Cardiac muscle cell (in vitro differentiated cells and primary cell): ENCODE results near the gene AAMDC. TPM values are rescaled to one million over a fixed set of nuclear protein-coding genes. Genes with fewer than 3 reads are reported as not detected.
A peak's percentile ranks its signal among the peaks of the same experiment; 100 is the strongest.

Source experiments
- DNase-seq, 2 donors: peaks; one replicate each; pipeline versions ENCODE4 v3.0.0 to v3.0.0-alpha.2; 2010 to 2017; ENCODE audit warnings: low read depth in 1 of 2, low spot score in 1 of 2
- H3K27ac ChIP-seq: fragments of 200-600 bp; sonication (generic); 2 replicates; pipeline ENCODE4 v1.5.1; 2016
- H3K27me3 ChIP-seq: fragments of 200-600 bp; sonication (generic); 2 replicates; pipeline ENCODE4 v1.6.0; 2016; ENCODE audit warnings: control low read depth
- H3K36me3 ChIP-seq: fragments of 200-600 bp; sonication (generic); 2 replicates; pipeline ENCODE4 v1.5.1; 2016; ENCODE audit warnings: control low read depth
- H3K4me1 ChIP-seq: fragments of 200-600 bp; sonication (generic); 2 replicates; pipeline ENCODE4 v1.8.1; 2017; ENCODE audit warnings: low read depth, mild to moderate bottlenecking, mixed run types
- H3K4me3 ChIP-seq: fragments of 200-600 bp; sonication (generic); 2 replicates; pipeline ENCODE4 v1.5.1; 2016; ENCODE audit warnings: mild to moderate bottlenecking
- H3K9me3 ChIP-seq: fragments of 200-600 bp; sonication (generic); 2 replicates; pipeline ENCODE4 v1.5.1; 2017; ENCODE audit warnings: low read depth, mild to moderate bottlenecking, control low read depth
- polyA plus RNA-seq: library from polyadenylated mRNA; unstranded; fragments of >200 nt; fragmentation: Nextera tagmentation; extraction: Ambion mirVana; gene quantifications from 2 replicates; pipeline ENCODE4 v1.2.1, GENCODE V29; 2016
- total RNA-seq: library from RNA; depleted of rRNA; stranded (reverse); fragments of >200 nt; gene quantifications from 2 replicates; pipeline ENCODE4 v1.2.3, GENCODE V29; 2016
- TF ChIP-seq, protein P1 (sequence below): IDR thresholded peaks from 2 replicates; pipeline ENCODE4 v1.5.1; 2012; ENCODE audit warnings: low read depth, mild to moderate bottlenecking, low read length

Gene AAMDC
- total and polyA plus RNA-seq, 2 experiments from 2014 or later, result 74.5 to 157 TPM

DNA sequence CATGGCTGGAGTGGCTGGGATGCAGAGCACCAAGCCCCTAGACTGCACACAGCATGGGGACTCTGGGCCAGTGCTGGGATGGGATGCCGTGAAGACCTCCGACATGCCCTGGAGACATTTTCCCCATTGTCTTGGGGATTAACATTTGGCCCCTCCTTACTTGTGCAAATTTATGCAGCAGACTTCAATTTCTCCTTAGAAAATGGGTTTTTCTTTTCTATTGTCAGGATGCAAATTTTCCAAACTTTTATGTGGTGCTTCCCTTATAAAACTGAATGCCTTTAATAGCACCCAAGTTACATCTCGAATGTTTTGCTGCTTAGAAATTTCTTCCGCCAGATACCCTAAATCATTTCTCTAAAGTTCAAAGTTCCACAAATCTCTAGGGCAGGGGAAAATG, 29.6 kb upstream of the AAMDC start:
- TF ChIP-seq, protein P1, sequence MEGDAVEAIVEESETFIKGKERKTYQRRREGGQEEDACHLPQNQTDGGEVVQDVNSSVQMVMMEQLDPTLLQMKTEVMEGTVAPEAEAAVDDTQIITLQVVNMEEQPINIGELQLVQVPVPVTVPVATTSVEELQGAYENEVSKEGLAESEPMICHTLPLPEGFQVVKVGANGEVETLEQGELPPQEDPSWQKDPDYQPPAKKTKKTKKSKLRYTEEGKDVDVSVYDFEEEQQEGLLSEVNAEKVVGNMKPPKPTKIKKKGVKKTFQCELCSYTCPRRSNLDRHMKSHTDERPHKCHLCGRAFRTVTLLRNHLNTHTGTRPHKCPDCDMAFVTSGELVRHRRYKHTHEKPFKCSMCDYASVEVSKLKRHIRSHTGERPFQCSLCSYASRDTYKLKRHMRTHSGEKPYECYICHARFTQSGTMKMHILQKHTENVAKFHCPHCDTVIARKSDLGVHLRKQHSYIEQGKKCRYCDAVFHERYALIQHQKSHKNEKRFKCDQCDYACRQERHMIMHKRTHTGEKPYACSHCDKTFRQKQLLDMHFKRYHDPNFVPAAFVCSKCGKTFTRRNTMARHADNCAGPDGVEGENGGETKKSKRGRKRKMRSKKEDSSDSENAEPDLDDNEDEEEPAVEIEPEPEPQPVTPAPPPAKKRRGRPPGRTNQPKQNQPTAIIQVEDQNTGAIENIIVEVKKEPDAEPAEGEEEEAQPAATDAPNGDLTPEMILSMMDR, result no peak
- H3K27me3 ChIP-seq, result no peaks in the 10 kb centered on the region
- H3K4me1 ChIP-seq, result peaks cover 7% of the 10 kb centered on the region
- H3K9me3 ChIP-seq, result no peaks in the 10 kb centered on the region
- no peak overlapping the region for H3K27ac ChIP-seq
- DNase-seq, result no peak
- H3K4me3 ChIP-seq, result no peak overlapping the region
- no peaks in the 10 kb centered on the region for H3K36me3 ChIP-seq

- Histone ChIP-seq H3K27me3 (no peaks in the 10 kb centered on the region), H3K36me3 (no peaks in the 10 kb centered on the region), H3K4me3 (no peak overlapping the region), H3K9me3 (no peaks in the 10 kb centered on the region), H3K27ac (no peak overlapping the region), H3K4me1 (peaks cover under 1% of the 10 kb centered on the region)
- no peak for DNase-seq
- TF ChIP-seq, protein P1, result no peak
Observed at GRCh38 chr11:77793972-77794371, 27.0 kb upstream of the AAMDC start.

DNA sequence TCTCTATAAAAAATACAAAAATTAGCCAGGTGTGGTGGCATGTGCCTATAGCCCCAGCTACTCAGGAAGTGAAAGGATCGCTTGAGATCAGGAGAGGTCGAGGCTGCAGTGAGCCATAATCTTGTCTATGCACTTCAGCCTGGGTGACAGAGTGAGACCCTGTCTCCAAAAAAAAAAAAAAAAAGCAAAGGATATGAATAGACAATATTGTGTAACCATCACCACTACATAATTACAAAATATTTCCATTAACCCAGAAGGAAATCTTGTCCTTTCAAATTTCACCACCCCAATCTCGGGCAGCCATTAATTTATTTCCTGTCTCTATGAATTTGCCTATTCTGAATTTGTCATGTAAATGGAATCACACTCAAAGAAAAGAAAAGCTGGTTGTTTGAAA, 21.6 kb upstream of the AAMDC start:
- peak in 1 of 2 donors; percentile 34 for DNase-seq
- H3K27ac ChIP-seq, result no peak overlapping the region
- H3K4me3 ChIP-seq, result no peak overlapping the region
- H3K36me3 ChIP-seq, result no peaks in the 10 kb centered on the region
- H3K4me1 ChIP-seq, result no peaks in the 10 kb centered on the region
- H3K9me3 ChIP-seq, result no peaks in the 10 kb centered on the region
- H3K27me3 ChIP-seq, result no peaks in the 10 kb centered on the region
- TF ChIP-seq, protein P1, result no peak

- no peaks in the 10 kb centered on the region for H3K36me3 ChIP-seq
- no peaks in the 10 kb centered on the region for H3K9me3 ChIP-seq
- TF ChIP-seq, protein P1, result no peak
- no peaks in the 10 kb centered on the region for H3K4me1 ChIP-seq
- no peak overlapping the region for H3K4me3 ChIP-seq
- H3K27ac ChIP-seq, result no peak overlapping the region
- no peaks in the 10 kb centered on the region for H3K27me3 ChIP-seq
- no peak for DNase-seq
Observed at GRCh38 chr11:77800449-77800848, 20.5 kb upstream of the AAMDC start.

DNA sequence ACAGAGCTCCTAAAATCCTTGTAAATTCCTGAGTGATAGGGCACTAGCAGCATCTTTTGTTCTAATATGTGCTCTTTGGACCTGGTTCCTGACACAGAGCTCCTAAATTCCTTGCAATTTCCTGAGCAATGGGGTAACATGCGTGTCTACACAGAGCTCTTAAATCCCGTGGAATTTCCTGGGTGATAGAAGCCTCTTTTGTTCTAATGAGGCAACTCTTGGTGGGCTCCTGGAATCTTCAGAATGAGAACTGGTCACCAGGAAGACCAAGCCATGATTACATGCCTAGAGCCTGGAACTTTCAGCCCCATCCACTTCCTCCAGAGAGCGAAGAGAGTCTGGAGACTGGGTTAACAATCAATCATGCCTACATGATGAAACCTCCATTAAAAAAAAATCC, 19.5 kb upstream of the AAMDC start:
- no peak overlapping the region for H3K27ac ChIP-seq
- TF ChIP-seq, protein P1, result no peak
- H3K4me3 ChIP-seq, result no peak overlapping the region
- H3K27me3 ChIP-seq, result no peaks in the 10 kb centered on the region
- no peaks in the 10 kb centered on the region for H3K4me1 ChIP-seq
- no peaks in the 10 kb centered on the region for H3K36me3 ChIP-seq
- H3K9me3 ChIP-seq, result no peaks in the 10 kb centered on the region
- DNase-seq, result peak in 1 of 2 donors; percentile 10

DNA sequence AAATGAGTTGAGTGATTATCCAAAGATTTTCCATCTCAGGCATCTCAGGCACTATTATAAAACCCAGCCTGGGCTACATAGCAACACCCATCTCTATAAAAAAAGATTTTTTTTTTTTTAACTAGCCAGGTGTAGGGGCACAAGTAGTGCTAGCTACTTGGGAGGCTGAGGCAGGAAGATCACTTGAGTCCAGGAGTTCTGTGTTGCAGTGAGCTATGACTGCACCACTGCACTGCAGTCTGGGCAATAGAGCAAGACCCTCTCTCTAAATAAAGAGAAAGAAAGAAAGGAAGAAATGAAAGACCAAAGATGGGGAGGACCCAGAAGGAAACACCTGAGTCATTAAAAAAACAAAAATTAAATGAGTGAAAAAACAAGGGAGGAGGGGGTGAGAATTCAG, 14.5 kb upstream of the AAMDC start:
- Histone ChIP-seq H3K36me3 (no peaks in the 10 kb centered on the region), H3K9me3 (no peaks in the 10 kb centered on the region), H3K4me3 (no peak overlapping the region), H3K27me3 (no peaks in the 10 kb centered on the region), H3K4me1 (no peaks in the 10 kb centered on the region), H3K27ac (no peak overlapping the region)
- TF ChIP-seq, protein P1, result no peak
- no peak for DNase-seq
